Activated CD4-positive, alpha-beta T cell treated with anti-CD3 and anti-CD28 coated beads, Interleukin-2, Interleukin-6, amounts not matched to agents 100 ng/mL and 50 ng/mL, durations not matched to agents 16 hours and 8 hours (primary cell): ENCODE measurements around the gene EHMT1.
A peak's percentile ranks its signal among the peaks of the same experiment; 100 is the strongest.

Experiments
- DNase-seq: peaks from one replicate; pipeline ENCODE4 v3.0.0-alpha.2; 2020

The EHMT1 gene

GRCh38 chr9:137832830-137833590 is 214.2 kb downstream of the EHMT1 start:
- no peak for DNase-seq

GRCh38 chr9:137833721-137834613 is 215.2 kb downstream of the EHMT1 start:
- DNase-seq: no peak

GRCh38 chr9:137834846-137835546 is 216.2 kb downstream of the EHMT1 start:
- no peak for DNase-seq

- no peak for DNase-seq
Observed at GRCh38 chr9:137836151-137836830, 217.5 kb downstream of the EHMT1 start.

- DNase-seq: no peak
Observed at GRCh38 chr9:137836831-137837241, 218.0 kb downstream of the EHMT1 start.

- no peak for DNase-seq
Observed at GRCh38 chr9:137837345-137838278, 218.8 kb downstream of the EHMT1 start.

- no peak for DNase-seq
Observed at GRCh38 chr9:137838576-137838975, 219.8 kb downstream of the EHMT1 start.

- DNase-seq: no peak
Observed at GRCh38 chr9:137843355-137843754, 224.6 kb downstream of the EHMT1 start.

- DNase-seq: no peak
Observed at GRCh38 chr9:137851516-137852267, 232.9 kb downstream of the EHMT1 start.

- DNase-seq: peak; percentile 19
Observed at GRCh38 chr9:137853392-137853995, 234.7 kb downstream of the EHMT1 start.

GRCh38 chr9:137860361-137860760 is 241.6 kb downstream of the EHMT1 start:
- DNase-seq: no peak

GRCh38 chr9:137865581-137866145 is 246.9 kb downstream of the EHMT1 start:
- DNase-seq: no peak

GRCh38 chr9:137866226-137867141 is 247.7 kb downstream of the EHMT1 start:
- no peak for DNase-seq

GRCh38 chr9:137870432-137870831 is 251.6 kb downstream of the EHMT1 start:
- DNase-seq: no peak

GRCh38 chr9:137872296-137872695 is 253.5 kb downstream of the EHMT1 start:
- DNase-seq: no peak

- no peak for DNase-seq
Observed at GRCh38 chr9:137873408-137873807, 254.6 kb downstream of the EHMT1 start.

- no peak for DNase-seq
Observed at GRCh38 chr9:137873858-137874362, 255.1 kb downstream of the EHMT1 start.

GRCh38 chr9:137875354-137875753 is 256.5 kb downstream of the EHMT1 start:
- no peak for DNase-seq

- no peak for DNase-seq
Observed at GRCh38 chr9:137875846-137876245, 257.0 kb downstream of the EHMT1 start.
